GM21367 (cell line): Measurements from ENCODE around the gene SRC.
"Not testable (repeated sequence)": the region's sequence is repeated elsewhere in the genome, so short reads cannot be mapped to it uniquely, and the experiment has no call there.

ENCODE experiments used
- ATAC-seq: cut with Tn5 transposase; IDR thresholded peaks from one replicate; pipeline ENCODE4 v1.9.1; 2021; ENCODE audit not compliant: unreplicated experiment

SRC gene

DNA sequence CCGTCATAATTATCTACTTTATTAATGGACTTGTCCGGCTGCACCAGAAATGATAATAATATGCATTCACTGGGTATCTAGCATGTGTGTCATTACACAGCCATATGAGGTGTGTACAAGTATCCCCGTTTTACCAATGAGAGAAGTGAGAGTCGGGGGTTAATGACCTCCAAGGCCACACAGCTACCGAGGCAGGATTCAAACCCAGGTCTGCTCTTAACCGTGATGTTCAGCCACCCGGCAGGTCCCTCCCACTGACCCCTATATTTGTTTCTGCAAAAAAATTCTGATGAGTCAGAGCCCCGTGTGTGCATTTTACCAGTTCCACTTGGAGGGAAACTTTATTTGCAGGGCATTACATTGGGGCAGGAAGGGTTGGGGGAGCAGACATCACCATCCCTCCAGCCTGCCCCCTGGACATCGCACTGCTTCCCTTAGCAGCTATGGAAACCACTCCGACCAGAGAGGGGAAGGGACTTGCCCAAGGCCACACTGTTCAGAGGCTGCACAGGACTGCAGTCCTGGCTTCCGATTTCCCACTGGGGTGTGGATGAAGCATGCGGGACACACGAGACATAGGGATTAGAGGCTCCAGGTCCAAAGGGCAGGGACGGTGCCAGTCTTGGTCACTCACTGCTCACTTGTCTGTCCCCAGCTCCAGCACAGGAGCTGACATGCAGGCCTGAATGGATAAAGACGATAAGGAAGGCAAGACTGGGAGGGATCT, 10.1 kb upstream of the SRC start:
- ATAC-seq, result no peak

GRCh38 chr20:37336369-37337207, 9.4 kb upstream of the SRC start:
- peak; percentile 58 for ATAC-seq

DNA sequence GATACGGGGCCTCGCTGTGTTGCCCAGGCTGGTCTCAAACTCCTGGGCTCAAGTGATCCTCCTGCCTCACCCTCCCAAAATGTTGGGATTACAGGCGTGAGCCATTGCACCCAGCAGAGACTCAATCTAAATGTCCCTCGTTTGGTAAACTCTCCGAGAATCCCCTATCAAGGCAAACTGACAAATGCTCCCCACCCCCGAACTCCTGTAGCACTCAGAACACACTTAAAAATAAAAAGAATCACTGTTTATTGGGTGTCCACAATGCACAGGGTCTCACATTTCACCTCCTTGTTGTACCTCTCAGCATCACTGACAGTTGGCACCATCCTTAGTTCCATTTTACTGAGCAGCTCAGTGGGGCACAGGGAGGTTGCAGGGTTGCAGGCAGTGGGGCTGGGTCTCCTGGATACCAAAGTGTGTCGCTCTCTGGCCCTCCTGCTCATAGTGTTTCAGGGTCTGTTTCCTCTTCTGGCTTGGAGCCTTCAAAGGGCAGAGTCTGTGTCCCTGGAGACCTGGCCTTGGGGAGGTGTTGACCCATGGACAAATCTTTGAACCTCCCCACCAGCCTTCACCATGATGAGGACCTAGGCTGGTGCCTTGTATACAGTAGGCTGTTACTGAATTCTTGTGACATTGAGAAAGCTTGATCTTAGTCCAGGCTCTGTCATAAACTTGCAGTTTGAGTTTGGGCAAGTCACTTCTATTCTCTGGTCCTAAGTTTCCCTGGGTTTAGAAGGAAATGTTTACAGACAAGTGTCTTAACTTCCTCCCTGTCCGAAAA, 8.5 kb upstream of the SRC start:
- no peak for ATAC-seq

GRCh38 chr20:37338380-37338779, 7.6 kb upstream of the SRC start:
- not testable (repeated sequence) for ATAC-seq

DNA sequence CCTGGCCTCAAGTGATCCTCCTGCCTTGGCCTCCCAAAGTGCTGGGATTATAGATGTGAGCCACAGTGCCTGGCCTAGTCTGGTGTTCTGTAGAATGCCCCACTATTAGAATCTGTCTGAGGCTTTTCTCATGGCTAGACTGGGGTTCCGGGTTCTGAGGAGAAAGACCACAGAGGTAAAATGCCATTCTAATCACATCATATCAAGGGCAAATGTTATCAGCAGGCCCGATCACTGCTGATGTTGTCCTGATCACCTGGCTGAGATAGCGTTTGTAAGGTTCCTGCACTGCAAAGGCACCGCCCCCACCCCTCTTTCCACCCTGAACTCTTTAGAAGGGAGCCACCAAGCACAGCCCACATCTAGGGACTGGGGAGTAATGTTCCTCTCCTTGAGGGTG, 6.7 kb upstream of the SRC start:
- no peak for ATAC-seq

DNA sequence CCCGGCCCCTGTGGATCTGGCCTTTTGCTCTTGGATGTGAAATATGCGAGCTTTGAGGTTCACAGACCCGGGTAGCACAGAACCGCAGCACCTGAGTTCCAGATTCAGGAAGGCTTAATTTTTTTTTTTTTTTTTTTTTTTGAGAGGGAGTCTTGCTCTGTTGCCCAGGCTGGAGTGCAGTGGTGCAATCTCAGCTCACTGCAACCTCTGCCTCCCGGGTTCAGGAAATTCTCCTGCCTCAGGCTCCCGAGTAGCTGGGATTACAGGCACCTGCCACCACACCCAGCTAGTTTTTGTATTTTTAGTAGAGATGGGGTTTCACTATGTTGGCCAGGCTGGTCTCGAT, 6.2 kb upstream of the SRC start:
- ATAC-seq, result not testable (repeated sequence)

DNA sequence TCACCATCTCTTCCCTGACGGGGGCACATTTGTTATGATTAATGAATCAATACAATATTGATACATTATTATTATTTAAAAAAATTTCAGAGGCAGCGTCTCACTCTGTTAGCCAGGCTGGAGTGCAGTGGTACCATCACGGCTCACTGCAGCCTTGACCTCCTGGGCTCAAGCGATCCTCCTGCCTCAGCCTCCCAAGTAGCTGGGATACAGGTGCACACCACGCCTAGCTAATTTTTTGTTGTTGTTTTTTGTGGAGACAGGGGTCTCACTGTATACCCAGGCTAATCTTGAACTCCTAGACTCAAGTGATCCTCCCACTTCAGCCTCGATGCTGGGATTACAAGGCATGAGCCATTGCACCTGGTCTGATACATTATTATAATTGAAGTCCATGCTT, 4.9 kb upstream of the SRC start:
- no peak for ATAC-seq

DNA sequence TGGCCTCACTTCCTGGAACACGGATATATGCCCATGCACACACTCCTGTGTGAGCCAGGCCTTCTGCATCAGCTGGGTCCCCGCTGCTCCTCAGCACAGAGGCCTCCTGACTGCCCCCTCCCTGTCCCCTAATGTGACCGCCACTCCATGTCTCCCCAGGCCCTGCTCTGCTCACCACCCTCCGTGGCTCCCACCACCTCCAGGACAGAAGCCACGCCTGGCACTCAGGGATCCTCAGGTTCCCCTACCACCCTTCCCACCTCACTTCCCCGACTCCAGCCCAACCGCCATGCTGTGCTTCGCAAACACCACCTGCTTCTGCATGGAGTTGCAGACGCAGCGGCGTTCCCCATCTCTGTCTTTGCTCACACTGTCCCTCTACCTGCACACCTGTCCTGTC, 4.3 kb upstream of the SRC start:
- no peak for ATAC-seq

DNA sequence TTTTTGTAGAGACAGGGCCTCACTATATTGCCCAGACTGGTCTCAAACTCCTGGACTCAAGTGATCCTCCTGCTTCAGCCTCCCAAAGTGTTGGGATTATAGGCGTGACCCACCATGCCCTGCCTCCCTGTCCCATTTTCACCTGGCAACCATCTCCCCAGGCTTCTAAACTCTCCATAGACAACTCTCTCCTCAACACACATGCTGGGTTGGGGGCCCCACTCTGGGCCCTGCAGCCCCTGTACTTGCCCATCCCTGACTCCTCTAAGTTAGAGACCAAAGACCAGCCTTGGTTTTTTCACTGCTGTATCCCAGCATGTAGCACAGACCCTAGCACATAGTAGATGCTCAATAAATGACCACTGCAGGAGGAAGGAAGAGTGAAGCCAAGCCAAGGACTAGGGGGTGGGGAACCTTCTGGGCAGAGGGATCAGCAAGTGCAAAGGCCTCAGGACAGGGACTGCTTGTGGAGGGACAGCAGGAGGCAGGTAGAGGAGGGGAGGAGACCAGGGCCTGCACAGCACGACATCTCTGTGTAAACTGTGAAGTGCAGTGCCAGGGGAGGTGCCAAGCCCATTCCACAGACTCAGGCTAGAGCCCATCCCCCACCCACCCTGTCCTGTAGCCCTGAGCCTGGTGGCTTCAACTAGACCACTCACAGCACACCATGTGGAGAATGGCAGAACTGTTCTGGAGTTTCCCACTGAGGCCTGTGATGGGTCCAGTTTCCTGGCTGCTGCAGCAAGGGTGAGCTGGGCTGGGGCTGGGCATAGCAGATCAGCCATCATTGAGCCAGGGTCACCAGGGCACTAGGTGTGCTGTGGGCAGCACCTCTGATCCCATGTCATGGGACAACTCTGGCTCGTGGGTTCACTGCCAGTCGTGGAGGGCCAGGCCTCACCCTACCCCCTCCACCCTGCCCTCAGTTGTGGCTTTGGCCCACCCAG, 3.4 kb upstream of the SRC start:
- ATAC-seq, result no peak

DNA sequence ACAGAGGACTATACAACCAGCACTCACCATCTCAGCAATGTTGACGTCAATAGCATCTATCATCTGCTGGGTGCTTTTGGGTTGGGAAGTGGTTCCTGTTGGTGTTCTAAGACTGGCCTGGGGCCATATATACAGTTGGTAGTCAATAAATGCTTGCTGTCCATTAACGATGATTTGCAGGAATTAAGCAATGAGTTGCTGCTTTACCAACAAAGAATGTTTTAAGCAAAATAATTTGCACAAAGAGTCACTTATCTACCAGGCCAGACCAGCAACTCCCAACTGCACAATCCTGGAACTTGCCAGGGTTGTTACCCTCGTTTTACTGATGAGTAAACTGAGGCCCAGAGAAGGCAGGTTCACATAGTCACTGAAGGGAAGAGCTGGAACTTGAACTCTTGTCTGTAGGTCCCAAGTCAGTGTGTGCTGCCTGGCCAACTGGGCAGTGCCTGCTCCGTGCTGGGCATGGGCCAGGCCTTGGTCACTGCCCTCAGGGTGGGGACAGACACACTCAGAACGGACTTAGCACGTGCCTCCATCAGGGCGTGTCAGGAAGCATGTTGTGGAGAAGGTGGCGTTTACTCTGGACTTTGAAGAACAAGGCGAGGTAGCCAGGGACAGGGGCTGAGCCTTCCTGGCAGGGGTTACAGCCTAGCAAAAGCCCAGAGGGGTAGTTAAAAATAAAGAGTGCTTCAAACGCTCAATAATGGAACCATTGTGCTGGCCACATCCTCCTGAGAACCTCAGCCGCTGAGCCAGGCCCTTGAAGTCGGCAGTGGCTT, 2.5 kb upstream of the SRC start:
- no peak for ATAC-seq

GRCh38 chr20:37343994-37344355, 2.0 kb upstream of the SRC start:
- no peak for ATAC-seq

GRCh38 chr20:37344506-37345338, 1.2 kb upstream of the SRC start:
- ATAC-seq, result no peak

DNA sequence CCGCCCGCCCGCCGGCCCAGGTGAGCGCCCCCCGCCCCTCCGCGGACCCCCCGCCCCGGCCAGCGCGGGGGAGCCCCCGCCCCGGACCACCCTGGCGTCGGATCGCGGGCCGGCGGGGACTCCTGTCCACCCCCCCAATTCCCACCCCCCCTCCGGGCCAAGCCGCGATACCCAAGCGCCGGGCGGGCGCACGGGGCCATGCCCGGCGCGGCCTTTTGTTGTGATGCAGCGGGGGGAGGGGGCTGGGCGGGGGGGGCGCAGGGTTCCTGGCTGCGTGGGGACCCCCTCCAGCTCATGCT, 245 bp downstream of the SRC start:
- ATAC-seq, result no peak

- ATAC-seq, result no peak
Observed at GRCh38 chr20:37346535-37347346, 801 bp downstream of the SRC start.

GRCh38 chr20:37347347-37347823, 1.4 kb downstream of the SRC start:
- no peak for ATAC-seq

DNA sequence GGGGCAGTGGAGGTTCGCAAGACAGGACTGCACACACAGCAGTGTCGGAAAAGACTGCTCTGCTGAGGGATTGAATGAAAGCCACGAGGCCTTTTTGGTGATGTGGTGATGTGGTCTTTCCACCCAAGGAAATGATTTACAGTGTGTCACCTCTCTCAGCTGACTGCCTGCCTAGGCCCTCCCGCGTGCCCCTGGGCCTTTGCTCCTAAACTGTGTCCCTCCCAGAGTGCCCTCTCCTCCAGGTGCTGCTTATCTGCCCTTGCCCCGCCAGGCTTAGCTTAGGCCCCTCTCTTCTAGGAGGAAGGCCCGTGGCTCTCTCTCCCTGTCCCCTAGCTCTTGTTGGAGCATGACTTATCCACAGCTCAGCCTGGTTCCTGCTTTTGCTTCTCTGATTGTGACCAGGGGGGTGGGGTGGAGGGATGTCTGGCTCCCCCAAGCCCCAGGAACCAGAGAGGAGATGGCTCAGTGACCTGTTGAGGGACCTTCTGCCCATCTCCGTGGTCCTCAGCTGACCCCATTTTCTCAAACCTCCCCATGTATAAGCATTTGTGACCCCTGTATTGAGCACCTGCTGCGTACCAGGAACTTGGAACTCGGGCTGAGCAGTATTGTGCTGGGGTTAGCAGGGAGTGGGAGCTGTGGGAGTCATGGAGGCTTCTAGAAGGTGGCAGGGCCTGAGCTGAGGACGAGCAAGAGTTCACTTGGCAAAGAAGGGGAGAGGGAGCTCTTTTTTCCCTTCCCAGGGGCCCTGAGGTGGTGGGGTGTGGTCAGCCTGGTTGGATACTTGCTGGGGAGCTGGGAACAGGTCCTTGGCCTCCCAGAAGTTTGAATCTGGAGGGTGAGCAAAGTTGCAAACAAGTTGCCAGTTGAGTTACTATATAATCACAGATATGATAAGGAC, 2.2 kb downstream of the SRC start:
- ATAC-seq, result no peak

- no peak for ATAC-seq
Observed at GRCh38 chr20:37348792-37349516, 3.0 kb downstream of the SRC start.
